ENCODE measurements around the gene LBX2.
"Not testable (repeated sequence)": the region's sequence is repeated elsewhere in the genome, so short reads cannot be mapped to it uniquely, and the experiment has no call there.

The LBX2 gene

DNA sequence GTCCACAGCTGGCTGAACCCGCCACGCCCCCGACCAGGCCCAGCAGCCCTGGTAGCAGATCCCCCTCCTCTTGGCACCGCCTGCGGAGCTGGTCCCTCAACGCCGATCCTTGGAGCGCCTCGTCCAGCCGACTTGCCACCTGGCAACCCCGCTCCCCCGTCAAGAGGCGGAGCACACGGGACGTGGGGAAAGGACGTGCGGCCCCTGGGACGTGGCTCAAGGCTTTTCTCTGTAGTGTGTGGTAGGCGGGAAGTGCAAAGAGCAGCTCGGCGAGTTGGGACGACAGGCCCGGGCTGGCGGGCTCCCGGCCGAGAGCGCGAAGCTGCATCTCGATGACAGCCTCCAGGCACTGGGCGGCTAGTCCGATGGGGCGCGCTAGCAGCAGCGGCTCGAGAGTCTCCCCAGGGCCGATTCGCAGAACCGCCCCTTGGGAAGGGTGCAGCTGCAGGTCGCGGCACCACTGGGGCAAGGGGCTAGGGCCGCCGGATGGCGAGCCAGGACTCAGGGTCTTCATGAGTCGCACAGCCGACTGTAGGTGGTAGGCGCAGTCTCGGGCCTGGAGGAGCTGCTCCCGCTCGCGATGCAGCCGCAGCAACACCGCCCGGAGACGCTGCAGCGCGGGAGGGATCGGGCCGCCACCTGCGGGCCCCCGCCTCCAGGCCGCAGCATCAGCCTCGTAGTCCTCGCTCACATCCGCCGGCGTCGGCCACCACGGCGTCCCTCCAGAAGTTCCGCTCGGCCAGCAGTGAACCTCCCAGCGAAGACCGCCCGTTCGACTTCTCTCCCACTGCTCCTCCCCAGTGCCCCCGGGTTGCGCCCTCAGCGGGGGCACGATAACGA, 17.2 kb downstream of the LBX2 start:
- peak; percentile 31 for DNase-seq

DNA sequence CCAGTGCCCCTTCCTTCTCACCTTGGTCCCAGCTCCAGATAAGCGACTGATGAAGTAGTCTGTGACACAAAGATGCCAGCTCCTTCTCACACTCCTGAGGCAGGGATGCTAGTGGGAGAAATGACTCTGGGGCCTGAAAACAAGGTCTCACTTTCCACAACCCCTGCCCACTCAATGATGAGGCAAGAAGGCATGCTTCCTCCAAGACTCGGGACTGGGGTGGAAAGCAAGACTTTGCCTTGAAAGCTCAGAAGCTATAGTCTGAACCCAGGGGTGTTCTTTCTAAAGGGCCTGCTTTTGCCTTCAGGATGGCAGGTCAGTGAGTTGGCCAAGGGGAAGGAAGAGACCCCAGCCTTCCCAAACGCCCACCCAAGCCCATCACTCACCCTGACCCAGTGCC, 18.0 kb downstream of the LBX2 start:
- no peak for DNase-seq

DNA sequence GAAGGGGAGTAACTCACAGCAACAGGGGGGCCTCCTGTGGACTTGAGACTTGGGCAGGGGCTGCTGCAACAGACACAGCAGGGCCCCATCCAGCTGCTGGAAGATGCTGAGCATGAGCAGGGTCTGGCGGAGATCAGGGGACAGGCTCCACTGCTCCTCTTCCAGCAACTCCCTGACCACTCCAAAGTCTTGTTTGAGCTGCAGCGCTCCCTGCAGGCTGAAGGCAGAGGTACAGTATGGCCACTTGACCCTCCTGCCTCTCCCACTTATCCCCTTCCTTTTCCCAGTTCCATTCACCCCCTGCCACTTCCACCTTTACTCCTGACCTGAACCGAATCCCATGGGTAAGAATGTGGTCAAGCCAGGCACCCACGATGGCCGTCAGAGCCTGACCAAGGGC, 24.5 kb downstream of the LBX2 start:
- DNase-seq, result no peak

DNA sequence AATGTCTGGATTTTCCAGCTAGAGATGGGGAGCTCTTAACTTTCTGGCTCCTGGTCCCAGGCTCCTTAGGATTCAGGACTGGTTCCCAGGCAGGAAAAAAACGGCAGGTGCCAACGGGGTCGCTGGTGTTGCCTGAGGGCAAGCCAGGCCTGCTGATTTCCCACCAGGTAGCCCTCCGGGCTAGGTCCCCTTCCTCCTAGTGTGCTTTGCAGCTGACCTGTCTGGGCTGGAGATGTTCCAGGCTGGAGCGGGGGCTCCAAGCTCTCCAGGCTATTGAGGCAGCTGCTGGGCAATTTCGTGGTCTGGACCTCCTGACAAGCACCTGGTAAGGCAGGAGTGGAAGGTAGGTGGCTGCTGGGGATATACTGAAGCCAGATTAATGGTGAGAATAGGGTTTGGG, 24.9 kb downstream of the LBX2 start:
- DNase-seq, result no peak

DNA sequence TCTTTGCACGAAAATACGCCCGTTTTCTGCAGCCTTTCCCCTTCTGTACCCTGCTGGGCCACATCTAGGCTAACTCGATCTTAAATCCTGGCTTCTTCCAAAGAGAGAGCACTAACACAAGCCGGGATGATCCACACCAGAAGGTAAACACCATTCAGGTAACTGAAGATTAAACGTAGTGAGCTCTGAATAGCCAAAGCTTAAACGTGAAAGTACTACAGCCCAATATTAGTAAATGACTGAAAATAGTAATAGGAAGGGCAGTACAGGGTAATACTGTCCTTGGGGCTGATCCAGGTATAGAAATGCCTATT, 26.5 kb downstream of the LBX2 start:
- no peak for DNase-seq

DNA sequence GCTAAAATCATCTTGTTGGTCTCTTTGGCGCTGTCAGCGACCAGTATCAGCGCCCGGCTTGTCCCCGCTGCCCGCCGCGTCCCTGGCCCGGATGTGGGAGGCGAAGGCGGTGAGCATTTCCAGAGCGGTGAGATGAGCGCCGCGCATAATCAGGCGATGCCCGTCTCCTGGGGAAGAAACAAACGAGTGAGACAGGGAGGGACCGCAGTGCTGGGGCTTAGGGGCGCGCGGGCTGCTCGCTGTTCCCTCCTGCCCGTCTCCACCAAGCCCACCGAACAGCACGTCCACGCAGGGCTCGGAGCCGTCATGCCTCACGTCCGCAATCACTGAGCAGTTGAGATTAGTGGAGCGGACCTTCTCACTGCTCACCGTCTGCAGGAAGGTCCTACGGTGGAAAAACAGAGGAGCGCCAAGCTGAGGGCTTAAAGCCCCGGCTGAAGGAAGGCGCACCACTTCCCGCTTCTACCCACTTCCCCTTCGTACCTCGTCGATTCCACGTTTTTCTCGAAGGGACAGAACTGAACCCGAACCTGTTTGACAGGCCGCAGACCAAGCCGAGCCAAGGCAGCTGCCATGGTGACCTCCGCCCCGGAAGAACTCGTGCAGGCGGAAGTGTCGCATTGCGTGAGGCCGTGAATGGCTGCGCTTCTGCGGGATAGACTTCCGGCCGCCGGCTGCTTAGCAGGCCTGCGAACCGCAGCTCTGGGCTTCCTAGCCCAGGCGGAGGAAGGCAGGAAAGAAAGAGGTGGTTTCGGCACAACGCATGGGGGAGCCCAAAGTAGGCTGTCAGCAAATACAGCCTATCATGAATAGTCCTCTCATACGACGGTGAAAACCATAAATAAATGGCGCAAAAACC, 27.1 kb downstream of the LBX2 start, which contains the start of gene MRPL53:
Gene MRPL53 (minus strand): TSS at position 595 of the 859 bp plus-strand sequence. CDS start 20 bp downstream, at position 575.
- peak; percentile 87 for DNase-seq

DNA sequence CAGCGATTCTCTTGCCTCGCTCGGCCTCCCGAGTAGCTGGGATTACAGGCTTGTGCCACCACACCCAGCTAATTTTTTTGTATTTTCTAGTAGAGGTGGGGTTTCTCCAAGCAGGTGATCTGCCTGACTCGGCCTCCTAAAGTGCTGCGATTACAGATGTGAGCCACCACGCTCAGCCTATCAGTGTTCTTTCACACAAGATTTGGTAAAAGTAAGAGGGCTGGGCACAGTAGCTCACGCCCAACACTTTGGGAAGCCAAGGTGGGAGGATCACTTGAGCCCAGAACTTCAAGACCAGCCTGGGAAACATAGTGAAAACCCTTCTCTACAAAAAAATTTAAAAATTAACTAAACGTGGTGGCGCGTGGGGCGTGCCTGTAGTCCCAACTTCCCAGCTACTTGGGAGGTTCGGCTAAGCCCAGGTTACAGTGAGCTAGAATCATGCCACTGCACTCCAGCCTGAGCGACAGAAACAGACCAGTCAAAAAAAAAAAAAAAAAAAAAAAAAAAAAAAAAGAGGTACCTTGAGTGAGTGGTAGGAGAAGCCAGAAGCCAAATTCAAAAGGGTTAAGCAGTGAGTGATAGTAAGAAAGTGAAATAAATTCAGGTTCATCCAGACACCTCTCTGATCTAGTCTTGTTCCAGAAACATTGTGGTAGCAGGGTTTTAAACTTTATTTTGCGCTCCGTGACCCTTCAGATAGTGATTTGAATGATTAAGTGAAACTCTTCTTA, 27.9 kb downstream of the LBX2 start:
- no peak for DNase-seq

DNA sequence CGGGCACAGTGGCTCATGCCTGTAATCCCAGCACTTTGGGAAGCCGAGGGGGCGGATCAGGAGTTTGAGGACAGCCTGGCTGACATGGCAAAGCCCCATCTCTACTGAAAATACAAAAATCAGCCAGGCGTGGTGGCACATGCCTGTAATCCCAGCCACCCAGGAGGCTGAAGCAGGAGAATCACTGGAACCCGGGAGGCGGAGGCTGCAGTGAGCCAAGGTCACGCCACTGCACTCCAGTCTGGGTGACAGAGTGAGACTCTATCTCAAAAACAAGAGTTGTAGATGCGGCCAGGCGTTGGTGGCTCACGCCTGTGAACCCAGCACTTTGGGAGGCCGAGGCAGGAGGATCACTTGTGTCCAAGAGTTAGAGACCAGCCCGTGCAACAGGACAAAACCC, 28.7 kb downstream of the LBX2 start:
- DNase-seq, result not testable (repeated sequence)

DNA sequence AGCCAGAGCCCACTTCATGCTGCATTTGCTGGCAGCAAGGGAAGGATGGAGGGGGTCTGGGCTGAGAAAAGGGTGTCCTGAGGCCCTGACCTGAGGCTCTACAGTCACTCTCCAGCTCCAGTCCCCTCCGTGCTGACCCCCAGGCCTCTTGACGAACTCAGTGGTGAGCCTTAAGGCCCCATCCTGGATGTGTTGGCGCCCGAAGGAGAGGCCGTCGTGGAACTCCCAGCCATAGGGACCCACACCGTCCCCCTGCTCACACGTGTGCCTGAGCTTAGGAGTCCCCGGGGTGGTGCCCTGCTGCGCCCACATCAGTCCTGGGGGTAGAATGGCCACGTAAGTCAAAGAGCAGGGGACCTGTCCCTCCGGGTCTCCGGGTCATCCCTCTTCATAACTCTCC, 35.0 kb downstream of the LBX2 start:
- DNase-seq, result no peak

DNA sequence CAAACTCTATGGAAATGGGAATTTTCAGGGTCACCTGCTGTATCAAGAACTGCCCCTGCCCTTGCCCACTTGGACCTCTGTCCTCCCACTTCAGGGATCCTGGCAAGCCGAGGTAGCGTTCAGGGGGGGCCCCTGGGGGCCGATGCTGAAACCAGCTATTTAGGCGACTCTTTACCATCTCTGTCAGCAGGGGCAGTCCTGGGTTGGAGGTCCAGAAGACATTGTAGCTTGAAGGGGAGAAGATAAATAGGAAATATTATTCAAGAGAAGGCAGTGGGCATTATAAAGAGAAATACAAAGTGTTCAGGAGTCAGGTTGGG, 36.7 kb downstream of the LBX2 start:
- no peak for DNase-seq

DNA sequence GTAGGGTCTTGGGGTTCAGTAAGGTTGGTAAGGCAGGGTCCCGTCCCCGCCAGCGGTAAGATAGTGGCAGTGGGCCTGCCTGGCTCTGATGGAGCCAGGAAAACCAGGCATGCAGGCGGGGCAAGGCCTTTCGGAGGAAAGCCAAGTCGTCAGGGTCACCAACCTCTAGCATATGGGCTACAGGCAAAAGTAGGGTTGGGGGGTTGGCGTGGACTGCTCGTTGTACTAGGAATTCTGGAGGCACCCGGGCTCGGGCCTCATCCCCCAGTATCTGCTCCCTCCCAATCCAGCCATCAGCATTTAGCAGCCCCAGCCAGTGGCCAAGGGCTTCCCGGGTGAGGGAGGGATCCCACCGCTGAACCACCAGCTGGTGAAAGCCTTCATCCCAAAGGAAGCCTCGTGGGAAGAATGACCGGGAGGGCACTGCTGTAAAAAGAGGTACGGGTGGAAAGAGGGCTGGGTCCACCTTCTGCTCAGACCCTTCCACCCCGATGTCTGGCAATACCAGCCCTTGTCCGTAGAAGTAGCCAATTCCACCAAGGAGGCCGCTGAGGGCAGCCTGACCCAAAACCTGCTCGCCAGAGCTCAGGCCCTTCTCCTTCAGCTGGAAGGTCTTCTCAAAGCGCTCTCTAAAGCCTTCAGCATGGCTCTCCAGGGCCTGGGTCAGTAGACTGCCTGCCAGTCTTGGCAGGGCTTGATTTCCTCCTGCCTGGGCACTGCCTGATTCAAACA, 37.2 kb downstream of the LBX2 start:
- no peak for DNase-seq

DNA sequence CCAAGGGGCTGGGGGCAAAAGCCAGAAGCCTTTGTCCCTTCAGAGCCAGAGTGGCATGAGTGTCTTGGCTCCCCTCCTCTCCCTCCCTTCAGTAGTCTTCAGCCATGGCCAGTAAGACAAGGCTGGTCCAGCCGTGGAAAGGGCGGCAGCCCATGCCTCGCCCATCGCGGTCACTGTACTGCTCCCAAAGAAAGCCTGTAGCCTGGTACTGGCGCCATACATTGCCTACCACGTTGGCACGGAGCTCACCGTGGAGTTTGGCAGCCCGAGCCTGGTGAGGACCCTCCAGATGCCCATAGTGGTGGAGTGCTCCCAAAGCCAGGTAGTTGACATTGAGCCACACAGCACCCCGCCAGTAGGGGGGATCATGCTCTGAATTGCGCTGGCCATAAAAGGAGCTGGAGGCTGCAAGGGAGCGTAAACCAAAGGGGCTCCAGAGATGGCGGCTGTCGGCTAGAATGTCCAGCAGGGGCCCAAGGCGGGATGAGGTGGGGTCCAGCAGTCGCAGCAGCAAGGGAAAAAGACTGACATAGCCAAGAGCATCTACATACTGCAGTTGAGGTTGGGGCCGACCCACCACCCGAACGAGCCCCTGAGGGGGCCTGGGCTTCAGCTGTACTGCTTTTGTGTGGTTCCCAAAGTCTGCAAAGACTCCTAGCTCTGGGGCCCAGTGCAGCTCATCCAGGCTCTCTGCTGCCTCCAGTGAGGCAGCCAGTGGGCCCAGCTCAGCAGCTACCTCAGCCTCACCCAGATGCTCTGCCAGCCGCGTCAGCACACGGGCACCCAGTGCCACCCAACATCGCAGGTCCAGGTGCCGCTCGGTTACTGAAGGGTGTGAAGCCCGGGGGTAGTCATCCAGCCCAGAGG, 38.0 kb downstream of the LBX2 start:
- DNase-seq, result no peak

DNA sequence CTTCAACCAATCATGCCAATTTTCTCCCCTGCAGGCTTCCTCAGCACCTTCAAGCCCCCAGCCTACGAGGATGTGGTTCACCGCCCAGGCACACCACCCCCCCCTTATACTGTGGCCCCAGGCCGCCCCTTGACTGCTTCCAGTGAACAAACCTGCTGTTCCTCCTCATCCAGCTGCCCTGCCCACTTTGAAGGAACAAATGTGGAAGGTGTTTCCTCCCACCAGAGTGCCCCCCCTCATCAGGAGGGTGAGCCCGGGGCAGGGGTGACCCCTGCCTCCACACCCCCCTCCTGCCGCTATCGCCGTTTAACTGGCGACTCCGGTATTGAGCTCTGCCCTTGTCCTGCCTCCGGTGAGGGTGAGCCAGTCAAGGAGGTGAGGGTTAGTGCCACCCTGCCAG, 39.2 kb downstream of the LBX2 start:
- not testable (repeated sequence) for DNase-seq

DNA sequence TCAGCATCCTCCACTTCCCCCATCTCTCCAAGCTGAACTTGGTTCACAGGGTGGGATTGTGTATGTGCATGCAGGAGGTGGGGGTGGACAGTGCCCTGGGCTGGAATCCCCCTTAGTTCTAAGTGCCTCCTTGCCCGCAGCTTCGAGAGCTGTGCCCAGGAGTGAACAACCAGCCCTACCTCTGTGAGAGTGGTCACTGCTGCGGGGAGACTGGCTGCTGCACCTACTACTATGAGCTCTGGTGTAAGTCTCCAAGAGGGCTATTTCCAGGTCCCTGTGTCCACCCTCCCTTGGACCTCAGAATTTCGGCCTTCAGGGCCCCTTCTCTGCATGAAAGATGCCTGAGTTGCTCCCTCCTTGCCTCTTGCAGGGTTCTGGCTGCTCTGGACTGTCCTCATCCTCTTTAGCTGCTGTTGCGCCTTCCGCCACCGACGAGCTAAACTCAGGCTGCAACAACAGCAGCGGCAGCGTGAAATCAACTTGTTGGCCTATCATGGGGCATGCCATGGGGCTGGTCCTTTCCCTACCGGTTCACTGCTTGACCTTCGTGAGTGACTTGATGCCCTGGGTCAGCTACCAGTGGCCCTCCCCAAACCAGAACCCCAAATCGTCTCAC, 39.8 kb downstream of the LBX2 start:
- DNase-seq, result not testable (repeated sequence)

DNA sequence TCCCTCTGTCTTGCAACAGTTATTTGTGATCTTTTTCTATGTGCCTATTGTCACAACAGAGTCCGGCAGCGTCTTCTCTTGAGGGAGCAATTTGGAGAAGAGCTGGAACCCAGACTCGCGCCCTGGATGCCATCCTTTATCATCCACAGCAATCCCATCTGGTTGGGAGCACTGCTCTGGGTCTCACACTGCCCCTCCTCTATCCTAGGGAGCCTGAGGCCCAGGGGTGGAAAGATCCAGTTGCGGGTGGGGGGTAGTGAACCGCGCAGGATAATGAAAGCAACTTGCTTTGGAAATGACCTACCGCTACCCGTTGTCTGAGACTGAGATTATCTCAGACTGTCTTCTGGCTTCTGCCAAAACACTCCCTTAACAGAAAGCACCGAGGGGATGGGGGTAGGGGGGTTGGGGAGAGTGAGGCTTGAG, 40.5 kb downstream of the LBX2 start:
- DNase-seq, result no peak

DNA sequence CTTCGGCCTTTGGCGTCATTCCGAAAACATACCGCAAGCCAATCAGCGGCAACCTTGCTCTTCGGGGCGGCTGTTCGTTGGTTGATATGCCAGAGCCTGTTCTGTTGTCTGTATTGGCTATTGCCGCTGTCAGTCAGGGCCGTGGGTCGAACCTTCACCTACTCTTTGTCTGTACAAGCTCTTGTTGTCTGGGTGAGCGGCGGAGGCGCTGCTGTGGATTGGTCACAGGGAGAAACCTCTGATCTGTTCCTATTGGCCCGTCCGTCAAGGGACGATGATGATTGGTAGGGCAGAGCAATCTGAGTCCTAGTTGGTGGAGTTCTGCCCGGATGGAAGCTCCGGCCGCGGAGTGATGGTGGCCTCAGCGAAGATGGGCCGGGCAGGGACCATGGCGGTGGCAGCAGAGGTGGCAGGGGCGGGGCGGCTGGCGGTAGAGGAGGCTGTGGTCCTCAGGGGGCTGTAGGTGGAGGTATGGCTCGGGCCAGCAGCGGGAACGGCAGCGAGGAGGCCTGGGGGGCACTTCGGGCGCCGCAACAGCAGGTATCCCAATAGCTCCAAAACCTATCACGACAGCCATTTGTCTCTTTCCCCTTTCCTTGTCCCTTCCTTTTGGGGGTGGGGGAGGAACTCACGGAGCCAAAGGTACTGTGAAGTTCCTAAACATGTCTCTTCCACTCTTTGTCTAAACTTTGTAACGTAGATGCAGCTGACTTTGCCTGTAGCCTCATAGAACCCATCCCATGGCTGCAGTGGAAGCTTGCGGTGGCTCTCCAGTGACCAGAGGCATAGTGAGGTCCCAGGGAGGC, 41.1 kb downstream of the LBX2 start, which contains the start of gene WBP1:
Gene WBP1 (plus strand): TSS at position 307 of the 806 bp plus-strand sequence. CDS start 165 bp downstream, at position 472.
- peak; percentile 98 for DNase-seq

DNA sequence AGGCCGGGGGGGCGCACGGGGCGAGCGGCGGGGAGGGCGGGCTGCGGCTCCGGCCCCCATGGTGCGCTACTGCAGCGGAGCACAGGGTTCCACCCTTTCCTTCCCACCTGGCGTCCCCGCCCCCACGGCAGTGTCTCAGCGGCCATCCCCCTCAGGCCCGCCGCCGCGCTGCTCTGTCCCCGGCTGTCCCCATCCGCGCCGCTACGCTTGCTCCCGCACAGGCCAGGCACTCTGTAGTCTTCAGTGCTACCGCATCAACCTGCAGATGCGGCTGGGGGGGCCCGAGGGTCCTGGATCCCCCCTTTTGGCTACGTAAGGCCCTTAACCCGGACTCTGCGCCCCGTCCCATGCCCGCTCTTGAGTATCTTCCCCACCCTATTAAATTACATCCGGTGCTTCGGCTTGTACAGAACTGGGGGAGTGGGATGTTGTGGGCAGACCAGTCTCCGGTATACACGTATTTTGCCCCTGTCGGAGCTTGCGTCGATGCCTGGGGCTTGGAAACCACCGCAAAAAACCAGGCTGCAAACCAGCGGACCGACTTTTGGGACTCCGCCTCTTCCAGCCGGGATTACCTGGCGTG, 41.8 kb downstream of the LBX2 start:
- peak; percentile 8 for DNase-seq

DNA sequence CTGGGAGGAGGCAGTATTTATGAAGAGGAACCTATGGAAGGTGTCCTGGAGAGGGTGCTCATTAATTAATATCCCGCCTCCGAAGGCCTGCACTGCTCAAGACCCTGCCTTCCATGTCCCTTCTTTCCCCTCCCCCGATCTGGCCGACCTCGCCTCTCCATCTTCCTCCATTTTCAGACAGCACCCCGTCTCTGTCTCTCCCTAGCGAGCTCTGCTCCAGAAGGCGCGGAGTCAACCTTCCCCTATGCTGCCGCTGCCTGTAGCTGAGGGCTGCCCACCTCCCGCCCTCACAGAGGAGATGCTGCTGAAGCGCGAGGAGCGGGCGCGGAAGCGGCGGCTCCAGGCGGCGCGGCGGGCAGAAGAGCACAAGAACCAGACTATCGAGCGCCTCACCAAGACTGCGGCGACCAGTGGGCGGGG, 42.3 kb downstream of the LBX2 start:
- no peak for DNase-seq

DNA sequence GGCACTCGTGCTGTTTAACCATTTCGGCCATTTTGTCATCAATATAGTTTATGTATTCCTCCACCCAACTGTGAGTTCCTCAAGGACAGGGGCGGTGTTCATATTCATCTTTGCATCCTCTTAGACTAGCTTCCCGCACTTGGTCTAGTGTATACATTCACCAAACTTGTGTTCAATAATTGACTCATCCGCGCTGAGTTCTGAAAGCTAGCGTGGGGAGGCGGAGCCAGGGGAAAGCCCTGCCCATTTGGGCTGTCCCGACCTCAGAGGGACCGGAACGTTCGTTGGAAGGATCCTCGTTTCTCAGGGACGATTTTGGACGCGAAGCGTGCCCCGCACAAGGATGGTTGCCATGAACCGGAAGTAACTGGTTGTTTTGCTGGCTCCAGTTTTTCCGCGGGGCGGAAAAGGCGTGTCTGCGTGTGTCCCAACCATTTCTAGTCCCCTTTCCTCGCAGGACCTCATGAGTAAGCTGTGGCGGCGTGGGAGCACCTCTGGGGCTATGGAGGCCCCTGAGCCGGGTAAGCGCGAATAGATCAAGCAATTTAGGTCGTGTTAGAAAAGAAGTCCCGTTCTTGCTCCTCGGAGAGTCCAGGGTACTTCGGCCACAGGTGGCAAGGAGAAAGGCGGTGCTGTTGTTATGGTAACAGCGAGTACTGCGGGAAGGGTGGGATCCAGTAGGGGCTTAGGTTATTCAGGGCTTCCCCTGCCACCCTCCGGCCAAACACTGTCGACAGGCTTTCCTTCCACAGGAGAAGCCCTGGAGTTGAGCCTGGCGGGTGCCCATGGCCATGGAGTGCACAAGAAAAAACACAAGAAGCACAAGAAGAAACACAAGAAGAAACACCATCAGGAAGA, 44.5 kb downstream of the LBX2 start, which contains the start of gene INO80B:
Gene INO80B (plus strand): TSS at position 434 of the 858 bp plus-strand sequence. CDS start 30 bp downstream, at position 464.
- DNase-seq, result peak; percentile 85

Measured in GF-D8 (cell line).